Hepatocyte (in vitro differentiated cells): ENCODE measurements around the gene BACH2. TPM values are rescaled to one million over a fixed set of nuclear protein-coding genes. Genes with fewer than 3 reads are reported as not detected.

Experiments
- DNase-seq: peaks from one replicate; pipeline ENCODE4 v3.0.0-alpha.2; 2016; ENCODE audit warnings: low spot score
- H2AFZ ChIP-seq: fragments of 200-600 bp; sonication (generic); 2 replicates; pipeline ENCODE4 v1.6.0; 2016; ENCODE audit warnings: antibody characterized with exemption, mild to moderate bottlenecking
- H3K27ac ChIP-seq: fragments of 200-600 bp; sonication (generic); 2 replicates; pipeline ENCODE4 v1.5.1; 2016; ENCODE audit warnings: mild to moderate bottlenecking
- H3K27me3 ChIP-seq: fragments of 200-600 bp; sonication (generic); 2 replicates; pipeline ENCODE4 v1.6.1; 2016
- H3K36me3 ChIP-seq: fragments of 200-600 bp; sonication (generic); replicated peaks from 2 replicates; pipeline ENCODE4 v1.5.1; 2016; ENCODE audit warnings: low read depth; ENCODE audit not compliant: insufficient read depth
- H3K4me1 ChIP-seq: fragments of 200-600 bp; sonication (generic); 2 replicates; pipeline ENCODE4 v1.5.1; 2016; ENCODE audit warnings: mild to moderate bottlenecking, moderate library complexity; ENCODE audit not compliant: insufficient read depth
- H3K4me2 ChIP-seq: fragments of 200-600 bp; sonication (generic); 2 replicates; pipeline ENCODE4 v1.6.0; 2016
- H3K4me3 ChIP-seq: fragments of 200-600 bp; sonication (generic); 2 replicates; pipeline ENCODE4 v1.5.1; 2016; ENCODE audit warnings: mild to moderate bottlenecking
- H3K79me2 ChIP-seq: fragments of 200-600 bp; sonication (generic); 2 replicates; pipeline ENCODE4 v1.6.0; 2017; ENCODE audit warnings: mild to moderate bottlenecking
- H3K9me2 ChIP-seq: fragments of 200-600 bp; sonication (generic); replicated peaks from 2 replicates; pipeline ENCODE4 v1.6.0; 2017; ENCODE audit warnings: mild to moderate bottlenecking; ENCODE audit not compliant: insufficient read depth
- H3K9me3 ChIP-seq: fragments of 200-600 bp; sonication (generic); 2 replicates; pipeline ENCODE4 v1.5.1; 2016; ENCODE audit warnings: low read depth, mild to moderate bottlenecking
- H4K20me1 ChIP-seq: fragments of 200-600 bp; sonication (generic); 2 replicates; pipeline ENCODE4 v1.6.0; 2016; ENCODE audit warnings: mild to moderate bottlenecking; ENCODE audit not compliant: insufficient read depth, poor library complexity, severe bottlenecking
- EZH2 ChIP-seq: fragments of 200-600 bp; sonication (generic); IDR thresholded peaks from 2 replicates; pipeline ENCODE4 v1.6.1; 2016; ENCODE audit warnings: antibody characterized with exemption, mild to moderate bottlenecking, borderline replicate concordance
- EZH2phosphoT487 ChIP-seq: fragments of 200-600 bp; sonication (generic); IDR thresholded peaks from one replicate; pipeline ENCODE4 v1.6.1; 2018; ENCODE audit warnings: antibody characterized with exemption, mild to moderate bottlenecking, low read depth, moderate library complexity; ENCODE audit not compliant: unreplicated experiment, severe bottlenecking
- WGBS: methylation state at CpG from one replicate; pipeline ENCODE4 v1.1.6; 2016; ENCODE audit warnings: low lambda C conversion rate; ENCODE audit errors: missing lambda C conversion rate; 5-methylcytosine and 5-hydroxymethylcytosine counted together
- polyA plus RNA-seq: library from polyadenylated mRNA; unstranded; fragments of >200 nt; fragmentation: Nextera tagmentation; extraction: Ambion mirVana; gene quantifications from 2 replicates; pipeline ENCODE4 v1.2.1, GENCODE V29; 2016
- total RNA-seq: library from RNA; depleted of rRNA; stranded (reverse); fragments of >200 nt; gene quantifications from 2 replicates; pipeline ENCODE4 v1.2.3, GENCODE V29; 2014
- TF ChIP-seq, protein P1 (sequence below): fragments of 200-600 bp; sonication (generic); IDR thresholded peaks from 2 replicates; pipeline ENCODE4 v1.5.1; 2016; ENCODE audit warnings: antibody characterized with exemption, mild to moderate bottlenecking; ENCODE audit not compliant: poor library complexity

Gene BACH2
- total and polyA plus RNA-seq, 2 experiments from 2014 or later: 2.3 to 2.6 TPM

DNA sequence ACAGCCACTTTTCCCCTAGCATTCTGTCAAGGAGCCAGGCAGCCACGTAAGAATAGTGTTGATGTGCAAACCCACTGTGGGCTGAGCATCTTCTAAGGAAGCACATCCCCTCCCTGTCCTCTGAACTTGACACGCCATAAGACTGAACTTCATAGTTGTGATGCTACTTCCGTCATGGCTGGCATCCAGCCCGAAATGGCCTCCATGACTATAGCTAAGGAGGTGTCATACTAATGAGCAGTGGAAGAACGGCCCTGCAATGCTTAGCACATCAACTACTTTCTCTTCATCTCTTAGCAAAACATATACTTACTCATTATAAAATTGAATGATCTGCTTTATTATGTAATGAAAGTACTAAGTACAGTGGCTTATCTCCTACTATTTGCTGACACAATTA, 292.1 kb downstream of the BACH2 start:
- Histone ChIP-seq H3K9me3 (no peaks in the 10 kb centered on the region), H3K36me3 (no peaks in the 10 kb centered on the region), H3K4me3 (no peak overlapping the region), H3K4me1 (no peaks in the 10 kb centered on the region), H4K20me1 (no peaks in the 10 kb centered on the region), H3K9me2 (no peaks in the 10 kb centered on the region), H3K27ac (no peak overlapping the region), H2AFZ (no peak overlapping the region), H3K4me2 (no peak overlapping the region), H3K27me3 (no peaks in the 10 kb centered on the region), H3K79me2 (no peaks in the 10 kb centered on the region)
- no peak for DNase-seq
- TF ChIP-seq EZH2 (no peak), EZH2phosphoT487 (no peak)
- TF ChIP-seq, protein P1, sequence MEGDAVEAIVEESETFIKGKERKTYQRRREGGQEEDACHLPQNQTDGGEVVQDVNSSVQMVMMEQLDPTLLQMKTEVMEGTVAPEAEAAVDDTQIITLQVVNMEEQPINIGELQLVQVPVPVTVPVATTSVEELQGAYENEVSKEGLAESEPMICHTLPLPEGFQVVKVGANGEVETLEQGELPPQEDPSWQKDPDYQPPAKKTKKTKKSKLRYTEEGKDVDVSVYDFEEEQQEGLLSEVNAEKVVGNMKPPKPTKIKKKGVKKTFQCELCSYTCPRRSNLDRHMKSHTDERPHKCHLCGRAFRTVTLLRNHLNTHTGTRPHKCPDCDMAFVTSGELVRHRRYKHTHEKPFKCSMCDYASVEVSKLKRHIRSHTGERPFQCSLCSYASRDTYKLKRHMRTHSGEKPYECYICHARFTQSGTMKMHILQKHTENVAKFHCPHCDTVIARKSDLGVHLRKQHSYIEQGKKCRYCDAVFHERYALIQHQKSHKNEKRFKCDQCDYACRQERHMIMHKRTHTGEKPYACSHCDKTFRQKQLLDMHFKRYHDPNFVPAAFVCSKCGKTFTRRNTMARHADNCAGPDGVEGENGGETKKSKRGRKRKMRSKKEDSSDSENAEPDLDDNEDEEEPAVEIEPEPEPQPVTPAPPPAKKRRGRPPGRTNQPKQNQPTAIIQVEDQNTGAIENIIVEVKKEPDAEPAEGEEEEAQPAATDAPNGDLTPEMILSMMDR: no peak
- whole genome bisulfite sequencing: 85% methylated on average over 5 of the region's 5 CpGs

DNA sequence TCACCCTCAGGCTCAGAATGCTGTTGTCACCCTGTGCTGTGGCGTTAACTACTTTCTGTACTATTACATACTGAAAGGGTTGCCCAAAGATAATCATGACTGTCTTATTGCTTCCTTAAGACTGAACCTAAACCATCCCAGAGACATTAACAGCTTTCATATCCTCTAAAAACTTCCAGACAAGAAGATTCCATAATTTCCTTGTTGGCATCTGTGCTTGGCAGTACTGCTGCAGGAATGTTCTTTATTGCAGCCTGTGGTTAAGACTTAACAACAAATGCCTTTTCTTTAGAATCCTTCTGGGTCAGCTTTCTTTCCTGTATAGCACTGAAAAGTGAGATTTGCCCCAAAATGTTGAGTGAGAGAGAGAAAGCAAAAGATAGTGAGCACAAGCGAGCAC, 292.7 kb downstream of the BACH2 start:
- Histone ChIP-seq H3K36me3 (no peaks in the 10 kb centered on the region), H3K79me2 (no peaks in the 10 kb centered on the region), H3K27ac (no peak overlapping the region), H4K20me1 (no peaks in the 10 kb centered on the region), H3K27me3 (no peaks in the 10 kb centered on the region), H3K4me2 (no peak overlapping the region), H3K4me1 (no peaks in the 10 kb centered on the region), H3K9me2 (no peaks in the 10 kb centered on the region), H2AFZ (no peak overlapping the region), H3K9me3 (no peaks in the 10 kb centered on the region), H3K4me3 (no peak overlapping the region)
- WGBS: 77% methylated on average over 2 of the region's 2 CpGs
- TF ChIP-seq, protein P1: no peak
- TF ChIP-seq EZH2 (no peak), EZH2phosphoT487 (no peak)
- DNase-seq: no peak

DNA sequence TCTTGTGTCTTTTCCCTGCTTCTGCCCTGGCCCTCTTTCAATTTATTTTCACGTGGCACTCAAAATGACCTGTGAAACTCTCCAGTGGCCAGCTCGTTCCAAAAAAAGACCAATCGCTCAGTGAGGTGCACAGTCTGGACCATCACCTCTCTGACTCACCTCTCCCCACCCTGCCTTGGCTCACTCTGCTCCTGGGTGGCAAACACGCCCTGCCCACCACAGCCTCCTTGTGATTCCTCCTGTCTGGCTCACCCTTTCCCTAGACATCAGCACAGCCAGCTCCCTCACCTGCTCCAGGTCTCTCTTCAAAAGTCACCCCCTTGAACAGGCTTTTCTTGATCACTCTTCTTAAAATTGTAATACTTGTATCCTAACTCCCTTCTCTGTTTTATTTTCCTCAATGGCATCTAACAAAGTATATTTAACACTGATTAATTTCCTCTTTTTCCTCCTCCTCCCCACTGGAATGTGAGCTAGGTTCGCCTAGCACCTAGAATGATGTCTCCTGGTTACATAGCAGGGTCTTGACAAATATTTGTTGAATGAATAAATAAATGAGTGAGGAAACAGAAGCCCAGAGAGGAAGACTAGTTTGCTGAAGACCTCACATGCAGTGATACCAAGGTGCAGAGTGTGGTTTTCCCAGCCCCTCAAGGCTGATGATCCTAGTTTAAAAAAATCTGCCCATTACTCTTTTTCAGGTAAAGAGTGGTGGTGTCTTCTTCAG, 293.4 kb downstream of the BACH2 start:
- DNase-seq: no peak
- Histone ChIP-seq H3K27me3 (no peaks in the 10 kb centered on the region), H3K9me2 (no peaks in the 10 kb centered on the region), H3K36me3 (no peaks in the 10 kb centered on the region), H3K4me1 (no peaks in the 10 kb centered on the region), H4K20me1 (no peaks in the 10 kb centered on the region), H2AFZ (no peak overlapping the region), H3K4me3 (no peak overlapping the region), H3K79me2 (no peaks in the 10 kb centered on the region), H3K4me2 (no peak overlapping the region), H3K27ac (no peak overlapping the region), H3K9me3 (no peaks in the 10 kb centered on the region)
- 95% methylated on average over 5 of the region's 5 CpGs for WGBS
- TF ChIP-seq EZH2phosphoT487 (no peak), EZH2 (no peak)
- TF ChIP-seq, protein P1: no peak
